Measurements from ENCODE around the gene WNT9A.

Gene WNT9A

GRCh38 chr1:227894831-227895451 is 52.8 kb downstream of the WNT9A start:
- no peak for DNase-seq

GRCh38 chr1:227893949-227894721 is 53.6 kb downstream of the WNT9A start:
- DNase-seq: no peak

DNA sequence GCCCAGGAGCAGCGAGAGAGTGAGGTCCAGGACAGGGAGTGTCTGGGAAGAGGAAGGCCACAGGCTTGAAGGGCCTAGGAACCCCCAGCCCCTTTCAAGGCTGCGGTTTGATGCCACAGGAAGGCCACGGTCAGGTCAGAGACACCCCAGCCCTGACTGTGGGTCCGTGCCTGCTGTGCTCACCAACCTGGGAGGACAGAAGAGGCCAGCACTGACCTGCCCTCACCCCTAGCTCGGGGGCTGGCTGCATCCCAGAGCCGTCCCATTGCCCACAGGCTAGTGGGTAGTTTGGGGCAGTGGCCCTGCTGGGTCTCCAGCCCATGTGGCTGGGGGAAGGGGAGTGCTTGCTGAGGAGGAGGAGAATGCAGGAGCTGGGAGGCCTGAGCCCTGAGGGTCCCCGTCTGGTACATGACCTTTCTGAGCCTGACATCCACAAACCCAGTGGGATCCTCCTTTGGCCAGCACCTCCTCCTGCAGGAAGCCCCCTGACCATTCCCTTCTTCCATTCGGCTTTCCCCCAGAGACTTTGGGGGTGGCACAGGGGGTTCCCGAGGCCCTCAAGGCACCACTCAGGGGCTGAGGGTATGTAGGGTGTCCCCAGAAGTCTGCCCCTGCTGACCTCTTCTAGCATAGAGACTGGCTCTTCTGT is 54.3 kb downstream of the WNT9A start:
- no peak for DNase-seq

DNA sequence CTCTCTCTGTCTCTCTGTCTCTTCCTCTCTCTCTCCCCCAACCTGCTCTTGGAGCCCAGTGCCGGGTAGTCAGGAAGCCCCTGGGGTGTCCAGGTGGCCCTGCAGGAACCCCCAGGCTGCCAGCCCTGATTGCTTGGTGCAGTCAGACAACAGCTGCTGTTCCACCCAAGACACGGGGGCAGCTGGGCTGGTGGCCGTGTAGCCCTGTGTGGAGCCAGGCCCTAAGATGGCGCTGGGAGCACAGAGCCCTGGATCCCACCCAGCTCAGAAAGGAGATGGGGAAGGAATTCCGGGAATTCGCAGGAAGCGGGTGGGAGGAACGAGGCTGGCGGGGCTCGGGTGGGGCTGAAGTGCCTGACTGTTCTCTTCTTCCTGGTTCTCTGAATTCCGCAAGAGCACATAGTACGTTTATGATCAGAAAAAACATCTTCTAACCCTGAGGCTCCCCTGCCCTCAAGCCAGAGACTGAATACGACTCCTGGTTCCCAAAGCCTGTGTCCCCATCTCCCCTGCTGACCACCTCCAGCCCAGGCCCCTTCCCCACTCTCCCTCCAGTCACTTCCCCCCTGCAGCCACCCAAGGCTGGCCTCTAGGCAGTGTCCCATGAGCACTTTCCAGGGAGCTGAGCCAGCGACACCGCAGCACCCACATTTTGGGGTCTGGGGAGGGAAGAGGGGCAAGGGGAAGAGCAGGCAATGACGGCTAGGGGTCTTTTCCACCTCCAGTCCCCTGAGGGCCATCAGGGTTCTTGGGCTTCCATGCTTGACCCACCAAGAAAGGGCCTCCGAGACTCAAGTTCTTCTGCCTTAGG is 55.0 kb downstream of the WNT9A start:
- DNase-seq: no peak

DNA sequence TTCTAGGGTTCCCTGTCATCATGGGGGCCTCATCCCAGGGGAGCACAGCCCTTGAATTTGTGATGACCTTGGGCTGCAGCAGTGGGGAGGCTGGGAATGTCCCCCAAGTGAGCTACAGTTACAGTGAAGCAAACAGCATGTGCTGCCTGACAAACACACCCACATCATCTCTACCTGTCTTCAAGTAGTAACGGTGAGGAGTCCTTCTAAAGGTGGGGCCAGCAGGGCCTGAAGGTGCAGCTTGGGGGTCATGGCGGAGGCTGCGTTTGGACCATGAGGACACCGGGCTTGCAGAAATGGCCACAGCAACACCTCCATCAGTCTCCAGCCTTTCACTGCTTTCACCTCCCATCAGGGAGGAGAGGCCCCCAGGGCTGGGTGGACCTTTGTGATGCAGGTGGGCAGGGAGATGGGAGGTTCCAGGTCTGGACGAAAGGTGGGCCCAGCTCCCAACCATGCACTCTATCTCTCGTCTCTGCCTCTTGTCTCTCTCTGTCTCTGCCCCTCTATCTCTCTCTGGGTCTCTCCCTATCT is 55.7 kb downstream of the WNT9A start:
- no peak for DNase-seq

DNA sequence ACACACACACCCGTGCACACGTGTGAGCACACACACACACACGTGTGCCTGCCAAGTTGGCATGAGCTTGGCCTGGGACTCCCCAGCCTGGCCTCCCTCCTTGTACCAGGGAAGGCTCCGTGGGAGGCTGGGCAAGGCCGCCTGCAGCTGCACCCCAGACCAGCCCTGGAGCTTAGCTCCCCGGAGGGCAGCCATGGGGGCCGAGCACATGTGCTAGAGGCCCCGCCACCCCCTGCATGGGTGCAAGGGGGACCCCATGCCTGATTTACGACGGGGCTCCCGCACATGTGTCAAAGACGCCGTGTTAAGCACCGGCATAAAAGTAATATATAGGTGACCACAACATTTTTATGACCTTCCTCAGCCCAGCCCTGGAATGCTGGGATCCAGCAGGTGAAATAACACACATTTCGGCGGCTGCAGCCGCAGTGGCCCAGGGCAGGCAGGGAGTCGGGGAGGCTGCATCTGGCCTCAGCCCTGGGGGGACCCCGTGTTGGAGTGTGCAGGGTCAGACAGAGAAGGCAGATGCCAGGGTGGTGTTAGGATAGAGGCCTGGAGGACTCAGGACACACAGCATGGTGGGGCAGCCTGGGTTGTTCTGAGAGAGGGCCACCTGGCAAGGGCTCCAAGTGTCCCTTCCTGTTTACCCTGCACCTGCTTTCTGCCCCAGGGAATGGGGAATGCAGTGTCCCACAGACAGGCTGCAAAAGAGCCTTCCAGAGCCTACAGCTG is 56.3 kb downstream of the WNT9A start:
- DNase-seq: no peak

GRCh38 chr1:227890451-227891222 is 57.1 kb downstream of the WNT9A start:
- no peak for DNase-seq

DNA sequence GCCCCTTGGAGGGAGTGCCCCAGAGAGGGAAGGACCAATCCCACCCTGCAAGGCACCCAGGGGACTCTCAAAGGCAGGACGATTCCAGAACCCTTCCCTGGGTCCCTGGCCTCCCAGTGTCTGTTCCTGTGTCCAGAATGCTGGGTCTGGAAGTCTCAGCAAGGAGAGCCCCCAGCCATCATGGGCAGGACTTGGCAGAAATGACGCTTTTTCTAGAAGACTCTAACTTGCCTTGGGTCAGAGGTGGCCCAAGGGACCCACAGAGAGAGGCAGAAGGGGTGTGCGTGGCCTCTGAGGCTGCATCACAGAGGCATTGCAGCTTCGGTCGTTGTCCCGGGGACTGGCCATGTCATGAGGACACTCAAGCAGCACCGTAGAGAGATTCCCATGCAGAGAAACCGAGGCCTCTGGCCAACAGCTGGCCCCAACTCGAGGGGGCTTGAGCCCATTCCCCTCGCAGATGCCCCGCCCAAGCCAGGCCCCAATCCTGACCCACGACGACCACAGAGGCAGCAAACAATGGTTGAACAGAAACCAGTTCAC is 57.8 kb downstream of the WNT9A start:
- DNase-seq: no peak

DNA sequence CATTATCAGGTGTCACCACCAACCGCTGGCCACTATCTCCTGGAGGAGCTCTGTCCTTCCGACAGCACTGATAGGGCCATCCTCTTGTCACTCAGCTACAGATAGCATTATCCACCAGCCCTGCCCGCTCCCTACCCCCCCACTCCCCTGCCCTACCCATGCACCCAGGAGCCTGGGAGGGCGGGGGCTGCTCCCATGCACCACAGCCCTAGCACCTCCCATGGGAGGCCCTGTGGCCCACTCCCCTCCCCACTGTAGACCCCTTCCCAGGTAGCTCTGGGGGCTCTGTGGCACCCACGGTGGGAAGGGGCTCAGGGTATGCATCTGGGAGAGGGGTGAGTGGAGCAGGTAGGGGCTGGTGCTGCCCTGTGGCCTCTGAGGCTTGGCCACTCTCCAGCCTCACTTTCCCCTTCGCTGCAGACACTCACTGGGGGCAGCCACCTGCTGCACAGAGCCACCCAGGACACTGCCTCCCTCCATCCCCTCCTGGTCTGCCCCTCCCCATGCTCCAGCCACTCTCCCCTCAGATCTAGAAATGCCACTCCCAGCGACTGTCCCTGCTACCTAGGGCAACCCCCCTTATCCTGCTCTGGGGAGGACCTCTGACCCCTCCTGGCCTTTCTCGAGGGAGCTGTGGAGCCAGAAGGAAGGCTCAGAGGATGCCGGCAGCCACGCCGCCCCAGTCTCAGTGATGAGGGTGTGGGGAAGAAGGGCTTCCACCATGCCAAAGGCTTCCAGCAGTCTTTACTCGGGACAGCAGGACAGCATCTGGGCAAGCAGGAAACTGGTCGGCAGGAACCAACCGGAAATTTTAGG is 58.5 kb downstream of the WNT9A start:
- peak; percentile 72 for DNase-seq

GRCh38 chr1:227888404-227889046 is 59.2 kb downstream of the WNT9A start:
- DNase-seq: no peak

GRCh38 chr1:227887697-227888403 is 59.9 kb downstream of the WNT9A start:
- DNase-seq: peak; percentile 52

- peak; percentile 30 for DNase-seq
These were observed 60.6 kb downstream of the WNT9A start for GRCh38 chr1:227886993-227887696.

GRCh38 chr1:227886503-227886961 is 61.2 kb downstream of the WNT9A start:
- DNase-seq: no peak

DNA sequence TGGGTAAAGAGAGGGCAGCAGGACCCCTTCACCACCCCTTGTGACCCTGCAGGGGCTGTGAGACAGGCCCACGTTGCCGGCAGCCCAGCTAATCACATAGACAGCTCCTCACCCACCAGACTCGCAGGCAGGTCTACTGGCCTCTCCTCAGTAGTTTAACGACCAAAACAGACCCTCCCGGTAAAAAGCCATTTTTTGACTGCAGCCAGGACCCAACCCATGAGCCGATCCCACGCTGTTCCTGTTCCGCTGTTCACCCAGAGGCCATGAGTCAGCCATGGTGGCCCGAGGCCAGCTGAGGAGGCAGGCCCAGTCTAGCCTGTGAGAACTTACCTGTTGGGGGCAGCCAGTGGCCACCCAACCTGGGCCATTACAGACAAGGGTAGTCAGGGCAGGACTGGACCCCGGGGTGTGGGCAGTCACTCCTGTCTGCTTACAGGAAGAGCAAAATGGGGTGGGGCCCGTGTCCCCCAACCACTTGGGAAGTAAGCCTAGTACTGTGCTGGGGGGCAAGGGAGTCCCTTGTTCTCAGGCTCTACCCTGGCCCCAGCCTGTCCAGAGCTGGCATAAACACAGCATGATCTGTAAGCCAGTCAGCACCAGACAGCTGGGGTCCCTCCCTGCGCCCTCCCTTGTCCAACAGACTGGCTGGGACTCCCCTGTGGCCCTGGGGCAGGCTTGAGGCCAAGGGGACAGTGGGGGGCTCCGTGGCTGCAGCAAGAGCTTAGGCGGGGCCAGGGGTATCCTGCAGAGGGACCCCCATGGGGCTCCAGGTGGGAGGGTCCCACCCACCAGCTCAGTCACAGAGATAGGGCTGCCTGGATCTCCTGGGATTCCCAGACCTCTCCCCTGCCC is 61.9 kb downstream of the WNT9A start:
- peak; percentile 33 for DNase-seq

DNA sequence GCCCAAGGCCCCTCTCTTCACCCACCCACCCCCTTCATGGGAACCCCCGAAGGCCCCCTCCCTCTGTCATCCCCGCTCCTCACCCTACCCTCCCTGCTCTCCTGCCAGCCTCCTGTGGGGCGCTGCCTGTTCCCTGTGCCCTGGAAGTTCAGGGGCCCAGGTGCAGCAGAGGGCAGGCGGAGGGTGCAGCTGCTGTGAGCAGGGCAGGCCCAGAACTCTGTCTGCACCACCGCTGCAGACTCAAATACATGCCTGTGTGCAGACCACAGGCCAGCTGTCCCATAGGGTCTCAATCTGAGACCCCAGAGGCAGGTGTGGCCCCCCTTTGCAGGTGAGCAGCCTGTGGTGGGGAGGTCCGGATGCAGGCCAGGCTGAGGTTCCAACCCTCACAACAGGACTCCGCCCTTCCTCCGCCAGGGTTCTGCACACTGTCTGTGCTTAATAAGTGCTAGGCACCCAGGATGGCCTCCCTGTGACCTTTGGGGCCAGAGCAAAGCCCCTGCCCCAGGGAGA is 62.5 kb downstream of the WNT9A start:
- no peak for DNase-seq

DNA sequence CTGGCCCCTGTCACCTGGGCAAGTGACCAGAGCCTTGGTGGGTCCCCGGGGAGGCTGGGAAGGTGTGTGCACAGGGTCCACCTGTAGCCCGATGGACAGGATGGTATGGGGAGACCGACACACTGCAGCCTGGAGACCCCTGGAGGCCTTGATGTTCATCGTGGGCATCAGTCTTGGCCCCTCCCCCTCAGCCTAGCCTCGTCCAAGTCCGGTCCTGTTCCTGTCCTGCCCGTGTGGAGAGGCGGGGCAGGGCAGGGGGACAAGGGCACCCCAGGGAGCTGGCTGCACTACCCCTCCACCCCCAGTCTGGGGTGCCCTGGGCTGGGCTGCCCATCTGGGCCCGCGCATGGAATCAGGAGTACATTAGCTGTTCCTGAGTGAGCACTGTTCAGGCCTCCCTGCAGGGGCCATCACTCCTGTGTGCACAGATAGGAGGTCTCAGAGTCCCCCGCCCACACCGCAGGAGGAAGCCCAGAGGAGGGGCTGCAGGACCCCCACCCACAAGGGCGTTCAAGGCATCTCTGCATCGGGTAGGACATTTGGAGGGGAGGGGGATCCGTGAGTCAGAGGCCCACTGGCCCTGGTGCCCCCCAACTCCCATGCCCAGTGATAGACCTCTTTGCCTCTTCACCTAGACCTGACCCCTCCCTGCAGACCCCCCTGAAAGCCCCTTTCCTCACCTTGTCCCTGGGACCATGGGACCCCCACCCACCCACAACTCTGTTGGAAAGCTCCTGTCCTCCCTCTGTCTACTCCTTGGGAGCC is 63.2 kb downstream of the WNT9A start:
- DNase-seq: no peak
